WTC11 (cell line): ENCODE measurements around the gene FNDC3A. TPM values are rescaled to one million over a fixed set of nuclear protein-coding genes. Genes with fewer than 3 reads are reported as not detected.

Source experiments
- ATAC-seq: fragments of 200-7000 bp; cut with Tn5 transposase; 2 replicates; pipeline ENCODE4 v1.10.0; 2021; ENCODE audit warnings: mild to moderate bottlenecking, moderate library complexity
- CTCF ChIA-PET: fragments of 300-600 bp; sonication (Branson Sonifier 250); formaldehyde crosslinking; loops from one replicate; lab custom pipeline; 2021; ENCODE audit warnings: antibody characterized with exemption; lab: Charles Lee
- POLR2A ChIA-PET: fragments of 350-600 bp; sonication (Branson Sonifier 250); formaldehyde crosslinking; loops from one replicate; lab custom pipeline; 2021; ENCODE audit warnings: antibody characterized with exemption; lab: Charles Lee
- DNase-seq: peaks from one replicate; pipeline ENCODE4 v3.0.0; 2021; ENCODE audit warnings: low spot score
- H3K27ac Mint-ChIP-seq: 2 replicates; pipeline ENCODE4 v1.8.0; 2021; ENCODE audit warnings: mixed read lengths
- H3K27me3 Mint-ChIP-seq: 2 replicates; pipeline ENCODE4 v1.8.0; 2021; ENCODE audit warnings: low read depth, mild to moderate bottlenecking, moderate library complexity, mixed read lengths
- H3K36me3 Mint-ChIP-seq: 2 replicates; pipeline ENCODE4 v1.8.0; 2021; ENCODE audit warnings: mixed read lengths
- H3K4me1 Mint-ChIP-seq: 2 replicates; pipeline ENCODE4 v1.8.0; 2022; ENCODE audit warnings: mixed read lengths
- H3K4me3 Mint-ChIP-seq: 2 replicates; pipeline ENCODE4 v1.8.0; 2021; ENCODE audit warnings: mild to moderate bottlenecking, moderate library complexity, mixed read lengths
- H3K9me3 Mint-ChIP-seq: 2 replicates; pipeline ENCODE4 v1.8.0; 2021; ENCODE audit warnings: mixed read lengths
- CREM ChIP-seq: sonication (generic); formaldehyde crosslinking; IDR thresholded peaks from 2 replicates; pipeline ENCODE4 v1.8.1; 2022; ENCODE audit warnings: mild to moderate bottlenecking, missing genetic modification reagents, moderate library complexity
- ESRRA ChIP-seq: sonication (generic); formaldehyde crosslinking; IDR thresholded peaks from 2 replicates; pipeline ENCODE4 v1.8.1; 2022; ENCODE audit warnings: mild to moderate bottlenecking, missing genetic modification reagents, borderline replicate concordance
- FOXK1 ChIP-seq: sonication (generic); formaldehyde crosslinking; IDR thresholded peaks from 2 replicates; pipeline ENCODE4 v1.8.0; 2022; ENCODE audit warnings: mild to moderate bottlenecking, moderate library complexity, missing genetic modification reagents
- GABPB1 ChIP-seq: sonication (generic); formaldehyde crosslinking; IDR thresholded peaks from 2 replicates; pipeline ENCODE4 v1.8.1; 2023; ENCODE audit warnings: mild to moderate bottlenecking, missing genetic modification reagents
- KAT7 ChIP-seq: sonication (generic); formaldehyde crosslinking; IDR thresholded peaks from 2 replicates; pipeline ENCODE4 v1.8.1; 2023; ENCODE audit warnings: missing genetic modification reagents, mild to moderate bottlenecking, borderline replicate concordance
- NR1H2 ChIP-seq: sonication (generic); formaldehyde crosslinking; IDR thresholded peaks from 2 replicates; pipeline ENCODE4 v1.9.0; 2021; ENCODE audit warnings: mild to moderate bottlenecking, moderate library complexity, missing genetic modification reagents
- SMAD4 ChIP-seq: sonication (generic); formaldehyde crosslinking; IDR thresholded peaks from 2 replicates; pipeline ENCODE4 v1.8.0; 2022; ENCODE audit warnings: mild to moderate bottlenecking, missing genetic modification reagents
- SP1 ChIP-seq: sonication (generic); formaldehyde crosslinking; conservative IDR thresholded peaks from 2 replicates; pipeline ENCODE4 v1.8.1; 2022; ENCODE audit warnings: missing genetic modification reagents
- TP53 ChIP-seq: sonication (generic); formaldehyde crosslinking; IDR thresholded peaks from 2 replicates; pipeline ENCODE4 v1.8.1; 2023; ENCODE audit warnings: mild to moderate bottlenecking, missing genetic modification reagents
- ZNF317 ChIP-seq: sonication (generic); formaldehyde crosslinking; IDR thresholded peaks from 2 replicates; pipeline ENCODE4 v1.8.1; 2023; ENCODE audit warnings: low read depth, mild to moderate bottlenecking, moderate library complexity, missing genetic modification reagents, borderline replicate concordance
- ZNF416 ChIP-seq: fragments of 250-450 bp; sonication (Bioruptor Pico); IDR thresholded peaks from 2 replicates; pipeline ENCODE4 v1.9.0; 2021; ENCODE audit warnings: mild to moderate bottlenecking, inconsistent platforms
- total RNA-seq: library from RNA; stranded (reverse); gene quantifications from 3 replicates; pipeline ENCODE4 v1.2.3, GENCODE V29; 2021
- TF ChIP-seq, protein P1 (sequence below): fragments of 200-600 bp; IDR thresholded peaks from 2 replicates; pipeline ENCODE4 v1.8.0; 2022; ENCODE audit warnings: antibody characterized with exemption
- TF ChIP-seq, protein P2 (sequence below): sonication (generic); formaldehyde crosslinking; IDR thresholded peaks from 2 replicates; pipeline ENCODE4 v1.8.1; 2023; ENCODE audit warnings: mild to moderate bottlenecking, missing genetic modification reagents, borderline replicate concordance
- TF ChIP-seq, protein P3 (sequence below): sonication (generic); formaldehyde crosslinking; IDR thresholded peaks from 2 replicates; pipeline ENCODE4 v1.8.1; 2023; ENCODE audit warnings: mild to moderate bottlenecking, missing genetic modification reagents
- TF ChIP-seq, protein P4 (sequence below): sonication (generic); formaldehyde crosslinking; IDR thresholded peaks from 2 replicates; pipeline ENCODE4 v1.8.1; 2023; ENCODE audit warnings: mild to moderate bottlenecking, moderate library complexity, missing genetic modification reagents
- TF ChIP-seq, protein P5 (sequence below): fragments of 250-450 bp; sonication (Bioruptor Pico); IDR thresholded peaks from 2 replicates; pipeline ENCODE4 v2.1.2; 2022; ENCODE audit warnings: mild to moderate bottlenecking, moderate library complexity

The FNDC3A gene
- total RNA-seq, 1 experiment from 2014 or later, result 24.8 TPM

DNA sequence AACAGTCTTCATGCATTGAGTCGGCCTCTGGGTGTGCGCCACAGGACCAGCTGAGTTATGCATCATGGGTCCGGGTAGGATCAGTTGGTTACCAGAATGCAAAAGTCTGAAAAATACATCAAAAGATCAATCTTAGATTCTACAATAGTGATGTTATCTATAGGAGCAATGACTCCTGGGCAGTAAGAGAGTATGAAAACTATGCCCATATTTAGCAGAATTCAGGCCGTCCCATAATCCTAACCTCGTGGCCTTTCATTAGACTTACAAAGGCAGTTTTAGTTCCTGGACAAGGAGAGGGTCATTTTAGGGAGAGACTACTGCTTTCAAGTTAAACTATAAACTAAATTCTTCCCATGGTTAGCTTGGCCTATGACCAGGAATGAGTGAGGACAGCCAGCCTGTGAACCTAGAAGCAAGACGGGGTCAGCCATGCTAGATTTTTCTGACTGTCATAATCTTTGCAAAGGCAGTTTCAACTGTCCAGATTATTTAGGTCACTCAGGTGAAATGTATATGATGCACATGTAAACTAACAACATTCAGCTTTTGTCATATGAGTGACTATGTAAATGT is 260.2 kb downstream of the FNDC3A start:
- no peak overlapping the region for H3K27ac Mint-ChIP-seq
- peaks cover 4% of the 10 kb centered on the region for H3K27me3 Mint-ChIP-seq
- H3K4me1 Mint-ChIP-seq, result no peaks in the 10 kb centered on the region
- CTCF ChIA-PET, result no interaction called here
- no peak for ATAC-seq
- TF ChIP-seq, protein P1, sequence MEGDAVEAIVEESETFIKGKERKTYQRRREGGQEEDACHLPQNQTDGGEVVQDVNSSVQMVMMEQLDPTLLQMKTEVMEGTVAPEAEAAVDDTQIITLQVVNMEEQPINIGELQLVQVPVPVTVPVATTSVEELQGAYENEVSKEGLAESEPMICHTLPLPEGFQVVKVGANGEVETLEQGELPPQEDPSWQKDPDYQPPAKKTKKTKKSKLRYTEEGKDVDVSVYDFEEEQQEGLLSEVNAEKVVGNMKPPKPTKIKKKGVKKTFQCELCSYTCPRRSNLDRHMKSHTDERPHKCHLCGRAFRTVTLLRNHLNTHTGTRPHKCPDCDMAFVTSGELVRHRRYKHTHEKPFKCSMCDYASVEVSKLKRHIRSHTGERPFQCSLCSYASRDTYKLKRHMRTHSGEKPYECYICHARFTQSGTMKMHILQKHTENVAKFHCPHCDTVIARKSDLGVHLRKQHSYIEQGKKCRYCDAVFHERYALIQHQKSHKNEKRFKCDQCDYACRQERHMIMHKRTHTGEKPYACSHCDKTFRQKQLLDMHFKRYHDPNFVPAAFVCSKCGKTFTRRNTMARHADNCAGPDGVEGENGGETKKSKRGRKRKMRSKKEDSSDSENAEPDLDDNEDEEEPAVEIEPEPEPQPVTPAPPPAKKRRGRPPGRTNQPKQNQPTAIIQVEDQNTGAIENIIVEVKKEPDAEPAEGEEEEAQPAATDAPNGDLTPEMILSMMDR, result no peak
- no peak for TF ChIP-seq TP53 (CRISPR knock-in tag)
- no peak for TF ChIP-seq ZNF317 (CRISPR knock-in tag)
- no peak for TF ChIP-seq KAT7 (CRISPR knock-in tag)
- no peak for TF ChIP-seq CREM (CRISPR knock-in tag)
- no peak for TF ChIP-seq ZNF416
- TF ChIP-seq NR1H2 (CRISPR knock-in tag), result no peak
- TF ChIP-seq, protein P2, sequence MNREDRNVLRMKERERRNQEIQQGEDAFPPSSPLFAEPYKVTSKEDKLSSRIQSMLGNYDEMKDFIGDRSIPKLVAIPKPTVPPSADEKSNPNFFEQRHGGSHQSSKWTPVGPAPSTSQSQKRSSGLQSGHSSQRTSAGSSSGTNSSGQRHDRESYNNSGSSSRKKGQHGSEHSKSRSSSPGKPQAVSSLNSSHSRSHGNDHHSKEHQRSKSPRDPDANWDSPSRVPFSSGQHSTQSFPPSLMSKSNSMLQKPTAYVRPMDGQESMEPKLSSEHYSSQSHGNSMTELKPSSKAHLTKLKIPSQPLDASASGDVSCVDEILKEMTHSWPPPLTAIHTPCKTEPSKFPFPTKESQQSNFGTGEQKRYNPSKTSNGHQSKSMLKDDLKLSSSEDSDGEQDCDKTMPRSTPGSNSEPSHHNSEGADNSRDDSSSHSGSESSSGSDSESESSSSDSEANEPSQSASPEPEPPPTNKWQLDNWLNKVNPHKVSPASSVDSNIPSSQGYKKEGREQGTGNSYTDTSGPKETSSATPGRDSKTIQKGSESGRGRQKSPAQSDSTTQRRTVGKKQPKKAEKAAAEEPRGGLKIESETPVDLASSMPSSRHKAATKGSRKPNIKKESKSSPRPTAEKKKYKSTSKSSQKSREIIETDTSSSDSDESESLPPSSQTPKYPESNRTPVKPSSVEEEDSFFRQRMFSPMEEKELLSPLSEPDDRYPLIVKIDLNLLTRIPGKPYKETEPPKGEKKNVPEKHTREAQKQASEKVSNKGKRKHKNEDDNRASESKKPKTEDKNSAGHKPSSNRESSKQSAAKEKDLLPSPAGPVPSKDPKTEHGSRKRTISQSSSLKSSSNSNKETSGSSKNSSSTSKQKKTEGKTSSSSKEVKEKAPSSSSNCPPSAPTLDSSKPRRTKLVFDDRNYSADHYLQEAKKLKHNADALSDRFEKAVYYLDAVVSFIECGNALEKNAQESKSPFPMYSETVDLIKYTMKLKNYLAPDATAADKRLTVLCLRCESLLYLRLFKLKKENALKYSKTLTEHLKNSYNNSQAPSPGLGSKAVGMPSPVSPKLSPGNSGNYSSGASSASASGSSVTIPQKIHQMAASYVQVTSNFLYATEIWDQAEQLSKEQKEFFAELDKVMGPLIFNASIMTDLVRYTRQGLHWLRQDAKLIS (CRISPR knock-in tag), result no peak
- TF ChIP-seq FOXK1, result no peak
- TF ChIP-seq, all 79 proteins: peak for 0
- Mint-ChIP-seq H3K4me3 (no peak overlapping the region), H3K36me3 (no peaks in the 10 kb centered on the region), H3K9me3 (no peaks in the 10 kb centered on the region)
- DNase-seq, result no peak
- POLR2A ChIA-PET, result no interaction called here

DNA sequence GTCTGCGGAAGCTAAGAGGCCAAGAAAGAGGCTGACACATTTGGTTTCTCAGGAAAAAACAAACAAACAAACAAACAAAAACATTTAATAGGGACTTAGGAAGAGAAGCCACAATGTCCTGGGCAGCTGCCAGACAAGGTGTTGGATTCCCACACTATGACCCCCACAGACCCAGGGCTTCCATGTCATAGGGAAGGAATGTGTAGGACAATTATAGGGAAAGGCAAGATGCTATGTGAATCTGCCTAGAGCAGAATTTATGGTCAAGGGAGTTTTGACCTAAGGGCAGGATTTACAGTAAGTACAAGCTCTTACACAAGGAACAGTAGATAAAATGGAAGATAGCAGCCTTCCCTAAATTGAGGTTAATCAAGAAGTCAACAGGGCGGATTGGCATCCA is 262.9 kb downstream of the FNDC3A start:
- H3K9me3 Mint-ChIP-seq, result no peaks in the 10 kb centered on the region
- ATAC-seq, result no peak
- DNase-seq, result no peak
- H3K27ac Mint-ChIP-seq, result no peak overlapping the region
- ChIA-PET CTCF (interaction anchor here (1.0 to 2.5 kb wide), 2 partner anchors 9 to 43 kb away, joined by 3 to 8 read pairs; partner anchors contain the start of gene CDADC1), POLR2A (no interaction called here)
- TF ChIP-seq, protein P3, sequence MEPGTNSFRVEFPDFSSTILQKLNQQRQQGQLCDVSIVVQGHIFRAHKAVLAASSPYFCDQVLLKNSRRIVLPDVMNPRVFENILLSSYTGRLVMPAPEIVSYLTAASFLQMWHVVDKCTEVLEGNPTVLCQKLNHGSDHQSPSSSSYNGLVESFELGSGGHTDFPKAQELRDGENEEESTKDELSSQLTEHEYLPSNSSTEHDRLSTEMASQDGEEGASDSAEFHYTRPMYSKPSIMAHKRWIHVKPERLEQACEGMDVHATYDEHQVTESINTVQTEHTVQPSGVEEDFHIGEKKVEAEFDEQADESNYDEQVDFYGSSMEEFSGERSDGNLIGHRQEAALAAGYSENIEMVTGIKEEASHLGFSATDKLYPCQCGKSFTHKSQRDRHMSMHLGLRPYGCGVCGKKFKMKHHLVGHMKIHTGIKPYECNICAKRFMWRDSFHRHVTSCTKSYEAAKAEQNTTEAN (CRISPR knock-in tag), result no peak
- TF ChIP-seq ZNF317 (CRISPR knock-in tag) (no peak), SMAD4 (CRISPR knock-in tag) (no peak), SP1 (no peak), FOXK1 (no peak), GABPB1 (CRISPR knock-in tag) (no peak), ESRRA (CRISPR knock-in tag) (no peak)
- TF ChIP-seq, protein P2 (CRISPR knock-in tag), result no peak
- TF ChIP-seq, protein P4, sequence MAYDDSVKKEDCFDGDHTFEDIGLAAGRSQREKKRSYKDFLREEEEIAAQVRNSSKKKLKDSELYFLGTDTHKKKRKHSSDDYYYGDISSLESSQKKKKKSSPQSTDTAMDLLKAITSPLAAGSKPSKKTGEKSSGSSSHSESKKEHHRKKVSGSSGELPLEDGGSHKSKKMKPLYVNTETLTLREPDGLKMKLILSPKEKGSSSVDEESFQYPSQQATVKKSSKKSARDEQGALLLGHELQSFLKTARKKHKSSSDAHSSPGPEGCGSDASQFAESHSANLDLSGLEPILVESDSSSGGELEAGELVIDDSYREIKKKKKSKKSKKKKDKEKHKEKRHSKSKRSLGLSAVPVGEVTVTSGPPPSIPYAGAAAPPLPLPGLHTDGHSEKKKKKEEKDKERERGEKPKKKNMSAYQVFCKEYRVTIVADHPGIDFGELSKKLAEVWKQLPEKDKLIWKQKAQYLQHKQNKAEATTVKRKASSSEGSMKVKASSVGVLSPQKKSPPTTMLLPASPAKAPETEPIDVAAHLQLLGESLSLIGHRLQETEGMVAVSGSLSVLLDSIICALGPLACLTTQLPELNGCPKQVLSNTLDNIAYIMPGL, result no peak
- TF ChIP-seq, protein P5, sequence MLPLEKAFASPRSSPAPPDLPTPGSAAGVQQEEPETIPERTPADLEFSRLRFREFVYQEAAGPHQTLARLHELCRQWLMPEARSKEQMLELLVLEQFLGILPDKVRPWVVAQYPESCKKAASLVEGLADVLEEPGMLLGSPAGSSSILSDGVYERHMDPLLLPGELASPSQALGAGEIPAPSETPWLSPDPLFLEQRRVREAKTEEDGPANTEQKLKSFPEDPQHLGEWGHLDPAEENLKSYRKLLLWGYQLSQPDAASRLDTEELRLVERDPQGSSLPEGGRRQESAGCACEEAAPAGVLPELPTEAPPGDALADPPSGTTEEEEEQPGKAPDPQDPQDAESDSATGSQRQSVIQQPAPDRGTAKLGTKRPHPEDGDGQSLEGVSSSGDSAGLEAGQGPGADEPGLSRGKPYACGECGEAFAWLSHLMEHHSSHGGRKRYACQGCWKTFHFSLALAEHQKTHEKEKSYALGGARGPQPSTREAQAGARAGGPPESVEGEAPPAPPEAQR (CRISPR knock-in tag), result no peak
- no peak overlapping the region for H3K4me3 Mint-ChIP-seq
- no peaks in the 10 kb centered on the region for H3K36me3 Mint-ChIP-seq
- no peaks in the 10 kb centered on the region for H3K4me1 Mint-ChIP-seq
- peaks cover 4% of the 10 kb centered on the region; the same call in 1 of the 2 replicates for H3K27me3 Mint-ChIP-seq
